Fibroblast of lung (primary cell): ENCODE results near the gene SPIB.

Experiments used
- EZH2 ChIP-seq: IDR thresholded peaks from 2 replicates; pipeline ENCODE4 v1.5.1; 2012; ENCODE audit warnings: low read length, control low read depth, mild to moderate bottlenecking; ENCODE audit errors: missing control alignments
- TF ChIP-seq, protein P1 (sequence below), 2 donors: IDR thresholded peaks in 1 of 2; conservative IDR thresholded peaks in 1 of 2; 1 replicate in 1 of 2; 2 replicates in 1 of 2; pipeline ENCODE4 v1.5.1; 2011 to 2012; ENCODE audit warnings: low read length in 2 of 2, control low read depth in 1 of 2, inconsistent platforms in 1 of 2, low read depth in 1 of 2, mild to moderate bottlenecking in 1 of 2

DNA sequence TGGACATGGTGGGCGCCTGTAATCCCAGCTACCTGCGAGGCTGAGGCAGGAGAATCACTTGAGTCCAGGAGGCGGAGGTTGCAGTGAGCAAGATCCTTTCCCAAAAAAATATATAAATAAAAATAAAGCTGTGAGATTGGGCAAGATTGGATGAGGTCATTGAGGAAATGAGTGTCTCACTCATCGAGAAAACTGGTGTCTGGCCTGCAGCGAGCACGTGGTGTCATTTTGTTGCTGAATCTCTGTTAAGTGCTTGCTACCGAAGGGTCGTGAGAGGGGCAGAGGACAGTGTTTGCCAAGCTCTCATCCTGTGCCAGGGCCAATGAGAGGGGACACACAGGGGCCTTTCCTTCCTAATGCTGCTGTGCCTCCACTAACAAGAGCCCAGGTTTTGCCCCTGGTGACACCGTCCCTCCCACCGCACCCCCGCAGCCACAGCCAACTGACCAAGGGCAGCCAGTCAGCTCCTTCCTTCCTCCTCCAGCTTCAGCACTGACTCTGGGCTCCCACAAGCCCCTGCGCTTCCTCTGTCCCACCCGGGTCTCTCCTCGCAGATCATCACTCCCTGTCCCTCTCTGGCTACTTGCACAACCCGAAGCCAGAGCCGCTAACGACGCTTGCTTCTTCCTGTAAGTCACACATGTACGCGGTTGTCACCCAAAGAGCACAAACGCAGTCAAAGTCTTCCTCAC, 31.4 kb upstream of the SPIB start:
- no peak for TF ChIP-seq EZH2
- TF ChIP-seq, protein P1, sequence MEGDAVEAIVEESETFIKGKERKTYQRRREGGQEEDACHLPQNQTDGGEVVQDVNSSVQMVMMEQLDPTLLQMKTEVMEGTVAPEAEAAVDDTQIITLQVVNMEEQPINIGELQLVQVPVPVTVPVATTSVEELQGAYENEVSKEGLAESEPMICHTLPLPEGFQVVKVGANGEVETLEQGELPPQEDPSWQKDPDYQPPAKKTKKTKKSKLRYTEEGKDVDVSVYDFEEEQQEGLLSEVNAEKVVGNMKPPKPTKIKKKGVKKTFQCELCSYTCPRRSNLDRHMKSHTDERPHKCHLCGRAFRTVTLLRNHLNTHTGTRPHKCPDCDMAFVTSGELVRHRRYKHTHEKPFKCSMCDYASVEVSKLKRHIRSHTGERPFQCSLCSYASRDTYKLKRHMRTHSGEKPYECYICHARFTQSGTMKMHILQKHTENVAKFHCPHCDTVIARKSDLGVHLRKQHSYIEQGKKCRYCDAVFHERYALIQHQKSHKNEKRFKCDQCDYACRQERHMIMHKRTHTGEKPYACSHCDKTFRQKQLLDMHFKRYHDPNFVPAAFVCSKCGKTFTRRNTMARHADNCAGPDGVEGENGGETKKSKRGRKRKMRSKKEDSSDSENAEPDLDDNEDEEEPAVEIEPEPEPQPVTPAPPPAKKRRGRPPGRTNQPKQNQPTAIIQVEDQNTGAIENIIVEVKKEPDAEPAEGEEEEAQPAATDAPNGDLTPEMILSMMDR (conservative IDR thresholded peaks at IDR 0.05 in 1 of 2, IDR thresholded peaks at IDR 0.05 in 1 of 2; ENCODE audit: low read depth in 1 of 2, low read length in 2 of 2), result no peak
